WI38 (cell line): ENCODE measurements around the gene CALCOCO1.

ENCODE experiments used
- H3K4me3 ChIP-seq: 2 replicates; pipeline ENCODE4 v1.5.1; 2011; ENCODE audit warnings: low read depth, mild to moderate bottlenecking, control low read depth, low read length
- CTCF ChIP-seq: IDR thresholded peaks from 2 replicates; pipeline ENCODE4 v1.5.1; 2012; ENCODE audit warnings: low read depth, mild to moderate bottlenecking, control low read depth, low read length

CALCOCO1 gene

GRCh38 chr12:53660041-53660440 is 67.2 kb downstream of the CALCOCO1 start:
- no peak overlapping the region for H3K4me3 ChIP-seq
- no peak for TF ChIP-seq CTCF

- peak overlapping the region; percentile 27; the same call in 1 of the 2 replicates for H3K4me3 ChIP-seq
- no peak for TF ChIP-seq CTCF
Observed at GRCh38 chr12:53659571-53659981, 67.7 kb downstream of the CALCOCO1 start.

GRCh38 chr12:53659011-53659551 is 68.2 kb downstream of the CALCOCO1 start:
- peak overlapping the region; percentile 27; the same call in 1 of the 2 replicates for H3K4me3 ChIP-seq
- TF ChIP-seq CTCF, result no peak
